SK-N-SH (cell line): ENCODE data around the gene ADAMTS5.

Experiments
- CTCF ChIP-seq: fragments of 200-600 bp; sonication (generic); IDR thresholded peaks from 2 replicates; pipeline ENCODE4 v1.6.1; 2017; ENCODE audit warnings: antibody characterized with exemption, mild to moderate bottlenecking, moderate library complexity
- FOSL2 ChIP-seq: IDR thresholded peaks from 2 replicates; pipeline ENCODE4 v1.4.0; 2012; ENCODE audit warnings: low read depth, mild to moderate bottlenecking, moderate library complexity, borderline replicate concordance
- MAX ChIP-seq: IDR thresholded peaks from 2 replicates; pipeline ENCODE4 v1.4.0; 2012; ENCODE audit warnings: low read depth
- ZBTB33 ChIP-seq: IDR thresholded peaks from 2 replicates; pipeline ENCODE4 v1.4.0; 2012; ENCODE audit warnings: low read depth, borderline replicate concordance

- TF ChIP-seq CTCF (no peak), ZBTB33 (no peak), MAX (no peak), FOSL2 (no peak)
These were observed 78.0 kb downstream of the ADAMTS5 start for GRCh38 chr21:26888931-26889330.
